Thyroid gland (tissue), 4 donors: ENCODE measurements around the gene PLCE1.

ENCODE experiments used
- CTCF ChIP-seq, 6 experiments: fragments of 200-600 bp in 3 of 6; fragments of 450-650 bp in 3 of 6; sonication (generic) in 3 of 6; IDR thresholded peaks; one replicate each; pipeline ENCODE4 v1.5.1; 2016 to 2019; ENCODE audit warnings: antibody characterized with exemption in 6 of 6, mild to moderate bottlenecking in 2 of 6, inconsistent platforms in 1 of 6, moderate library complexity in 1 of 6
- POLR2A ChIP-seq, 2 donors: fragments of 450-650 bp; IDR thresholded peaks; one replicate each; pipeline ENCODE4 v1.6.1; 2017; ENCODE audit warnings: antibody characterized with exemption in 2 of 2, mild to moderate bottlenecking in 2 of 2, moderate library complexity in 1 of 2

- TF ChIP-seq CTCF (IDR thresholded peaks at IDR 0.05) (no peak), POLR2A (IDR thresholded peaks at IDR 0.05) (no peak)
Observed at GRCh38 chr10:94042834-94043175, 49.1 kb downstream of the PLCE1 start.
